GM12874 (cell line): ENCODE data around the gene MATN1.
A peak's percentile ranks its signal among the peaks of the same experiment; 100 is the strongest.

Experiments used
- TF ChIP-seq, protein P1 (sequence below): IDR thresholded peaks from 2 replicates; pipeline ENCODE4 v1.5.1; 2011; ENCODE audit warnings: low read depth, mild to moderate bottlenecking, control low read depth, low read length, moderate library complexity; ENCODE audit not compliant: insufficient read depth

Gene MATN1

DNA sequence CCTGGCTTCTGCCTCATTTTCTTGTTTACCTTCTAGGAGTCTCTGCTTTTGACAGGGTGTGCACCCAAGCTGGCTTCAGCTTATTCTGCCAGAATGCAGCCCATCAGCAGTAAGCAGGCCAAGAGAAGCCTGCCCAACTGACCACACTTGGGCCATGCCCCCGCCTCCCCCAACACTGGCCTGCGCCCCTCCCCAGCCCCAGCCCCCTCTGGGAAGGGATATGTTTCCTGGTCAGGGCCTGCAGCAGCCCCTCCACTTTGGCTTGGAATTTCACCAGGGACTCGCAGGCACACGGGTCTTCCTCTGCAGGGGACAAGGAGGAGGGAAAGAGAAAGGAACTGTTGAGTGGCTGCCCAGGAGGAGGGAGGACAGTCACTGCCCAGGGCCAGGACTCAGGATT, 9.4 kb downstream of the MATN1 start:
- TF ChIP-seq, protein P1, sequence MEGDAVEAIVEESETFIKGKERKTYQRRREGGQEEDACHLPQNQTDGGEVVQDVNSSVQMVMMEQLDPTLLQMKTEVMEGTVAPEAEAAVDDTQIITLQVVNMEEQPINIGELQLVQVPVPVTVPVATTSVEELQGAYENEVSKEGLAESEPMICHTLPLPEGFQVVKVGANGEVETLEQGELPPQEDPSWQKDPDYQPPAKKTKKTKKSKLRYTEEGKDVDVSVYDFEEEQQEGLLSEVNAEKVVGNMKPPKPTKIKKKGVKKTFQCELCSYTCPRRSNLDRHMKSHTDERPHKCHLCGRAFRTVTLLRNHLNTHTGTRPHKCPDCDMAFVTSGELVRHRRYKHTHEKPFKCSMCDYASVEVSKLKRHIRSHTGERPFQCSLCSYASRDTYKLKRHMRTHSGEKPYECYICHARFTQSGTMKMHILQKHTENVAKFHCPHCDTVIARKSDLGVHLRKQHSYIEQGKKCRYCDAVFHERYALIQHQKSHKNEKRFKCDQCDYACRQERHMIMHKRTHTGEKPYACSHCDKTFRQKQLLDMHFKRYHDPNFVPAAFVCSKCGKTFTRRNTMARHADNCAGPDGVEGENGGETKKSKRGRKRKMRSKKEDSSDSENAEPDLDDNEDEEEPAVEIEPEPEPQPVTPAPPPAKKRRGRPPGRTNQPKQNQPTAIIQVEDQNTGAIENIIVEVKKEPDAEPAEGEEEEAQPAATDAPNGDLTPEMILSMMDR: no peak

DNA sequence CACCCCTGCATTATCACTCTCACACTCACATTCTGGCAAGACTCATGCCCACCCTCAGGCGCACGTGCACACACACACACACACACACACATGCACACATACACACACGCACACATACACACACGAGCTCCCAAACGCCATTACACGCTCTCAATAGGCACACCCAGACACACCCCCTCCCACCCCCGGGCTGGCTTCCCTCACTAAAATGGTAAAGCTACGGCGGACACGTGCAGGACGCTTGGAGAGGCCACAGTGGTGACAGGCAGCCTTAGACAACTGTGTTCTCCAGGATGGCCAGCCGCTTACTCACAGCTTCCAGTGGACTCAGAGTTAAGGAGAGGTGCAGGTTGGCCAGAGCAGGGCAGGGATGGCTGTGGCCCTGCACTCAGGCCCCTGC, 10.1 kb downstream of the MATN1 start:
- TF ChIP-seq, protein P1: no peak

DNA sequence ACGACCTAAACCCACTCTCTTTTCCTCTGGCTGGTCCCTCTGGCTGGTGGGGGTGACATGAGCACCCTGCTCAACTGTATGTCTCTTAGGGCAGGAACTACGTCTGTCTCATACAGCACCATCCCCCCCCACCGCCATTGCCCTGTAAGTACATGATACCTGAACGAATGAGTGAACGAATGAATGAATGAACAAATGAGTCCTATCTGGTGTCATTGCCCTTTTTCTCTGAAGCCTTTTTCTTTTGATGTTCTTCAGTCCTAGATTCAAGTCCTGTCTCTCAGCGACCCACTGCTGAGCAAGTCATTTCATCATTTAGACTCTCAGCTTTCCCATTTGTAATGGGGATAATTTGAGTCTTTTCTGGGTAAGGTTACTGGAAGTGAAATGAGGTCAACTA, 10.8 kb downstream of the MATN1 start:
- TF ChIP-seq, protein P1: no peak

DNA sequence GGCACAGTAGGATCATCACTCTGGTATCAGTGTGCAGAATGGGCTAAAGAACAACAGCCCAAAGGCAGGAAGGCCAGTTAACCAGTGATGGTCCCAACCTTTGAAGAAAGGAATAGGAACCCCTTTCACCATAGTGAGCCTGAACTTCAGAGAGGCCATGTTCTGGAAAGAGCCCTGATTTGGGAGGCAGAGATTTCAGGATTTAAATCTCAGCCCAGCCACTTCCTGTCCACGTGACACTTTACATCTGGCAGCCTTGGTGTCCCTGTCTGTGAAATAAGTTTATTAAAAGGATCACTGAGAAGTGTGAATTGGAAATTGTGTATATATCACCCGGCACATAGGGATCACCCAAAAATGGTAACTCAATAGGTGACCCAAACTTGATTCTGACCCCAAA, 13.0 kb downstream of the MATN1 start:
- TF ChIP-seq, protein P1: no peak

DNA sequence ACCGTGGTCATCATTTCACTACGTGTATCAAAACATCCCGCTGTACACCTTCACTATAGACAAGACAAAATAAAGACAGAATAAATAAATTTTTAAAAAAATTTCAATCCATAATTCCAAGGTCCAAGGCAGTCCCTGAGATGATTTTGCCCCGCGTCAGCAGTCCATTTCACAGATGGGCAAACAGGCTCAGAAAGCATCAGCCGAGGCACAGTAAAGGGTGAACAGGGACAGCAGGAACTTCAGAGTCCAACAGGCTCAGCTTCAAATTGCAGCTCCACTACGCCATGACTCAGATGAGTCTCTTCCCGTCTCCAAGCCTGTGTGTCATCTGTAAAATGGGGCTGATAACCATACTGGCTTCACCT, 15.0 kb downstream of the MATN1 start:
- TF ChIP-seq, protein P1: no peak

DNA sequence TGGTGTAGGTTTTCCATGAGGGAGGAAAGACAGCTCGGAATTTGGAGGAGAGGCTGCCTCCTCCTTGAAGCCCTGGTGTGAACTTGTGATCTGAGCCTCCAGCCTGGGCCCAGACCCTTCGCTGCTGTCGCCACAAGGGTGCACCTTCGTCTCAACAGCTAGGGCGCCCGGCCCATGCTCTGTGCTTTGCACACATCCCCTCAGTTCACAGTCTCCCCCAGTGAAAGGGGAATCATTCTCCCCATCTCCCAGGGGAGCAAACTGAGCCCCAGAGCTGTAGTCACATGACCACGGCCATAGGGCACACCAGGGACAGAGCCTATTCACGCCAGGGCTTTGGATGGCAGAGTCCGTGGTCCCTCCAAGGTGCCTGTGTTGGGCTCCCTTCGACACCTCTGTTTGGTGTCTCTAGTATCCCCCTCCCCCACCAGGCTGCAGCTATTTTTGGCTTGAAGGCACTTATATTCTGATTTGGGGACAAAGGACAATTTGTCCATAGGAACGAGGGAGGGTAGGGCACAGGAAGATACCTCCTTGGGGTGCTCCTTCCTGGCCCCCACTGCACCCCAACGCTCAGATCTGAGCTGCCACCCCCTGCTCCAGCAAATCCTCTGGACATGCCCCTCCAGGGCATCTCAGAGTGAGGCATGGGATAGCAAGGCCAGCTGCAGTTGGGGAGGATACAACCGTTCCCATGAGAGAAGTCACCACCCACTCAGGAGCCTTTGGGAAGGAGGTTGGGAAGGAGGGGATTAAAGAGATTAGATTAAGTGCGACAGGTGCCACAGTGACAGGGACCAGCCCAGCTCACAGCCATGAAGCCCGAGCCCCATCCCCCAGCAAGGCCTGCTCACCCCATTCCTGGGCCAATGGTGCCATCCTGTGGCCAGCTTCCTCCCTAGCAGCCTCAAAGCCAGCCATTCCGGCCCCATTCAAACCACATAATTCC, 15.7 kb downstream of the MATN1 start:
- TF ChIP-seq, protein P1: peak; percentile 76

DNA sequence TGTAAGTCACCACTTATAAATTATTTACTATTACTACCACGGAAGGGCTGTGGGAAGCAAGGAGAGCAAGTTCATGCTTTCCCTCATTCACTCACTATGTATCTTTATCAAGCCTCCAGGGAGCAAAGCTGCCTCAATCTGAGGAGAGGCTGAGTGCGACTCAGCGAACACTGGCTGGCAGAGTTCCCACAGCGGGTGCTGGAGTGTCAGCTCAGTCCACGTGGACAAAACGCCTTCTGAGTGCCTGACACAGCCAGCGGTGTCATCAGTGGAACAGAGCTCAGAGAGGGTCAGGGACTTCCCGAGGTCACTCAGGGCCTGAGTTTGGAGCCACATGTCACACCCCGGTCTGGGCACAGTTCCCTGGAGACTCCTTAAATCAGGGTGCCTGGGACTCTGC, 16.9 kb downstream of the MATN1 start:
- TF ChIP-seq, protein P1: no peak
